HG03442 (cell line): ENCODE results near the gene CASP6.
"Not testable (repeated sequence)": the region's sequence is repeated elsewhere in the genome, so short reads cannot be mapped to it uniquely, and the experiment has no call there.

ENCODE experiments used
- ATAC-seq: cut with Tn5 transposase; IDR thresholded peaks from one replicate; pipeline ENCODE4 v1.9.1; 2021; ENCODE audit warnings: mild to moderate bottlenecking, moderate library complexity; ENCODE audit not compliant: unreplicated experiment

CASP6 gene

DNA sequence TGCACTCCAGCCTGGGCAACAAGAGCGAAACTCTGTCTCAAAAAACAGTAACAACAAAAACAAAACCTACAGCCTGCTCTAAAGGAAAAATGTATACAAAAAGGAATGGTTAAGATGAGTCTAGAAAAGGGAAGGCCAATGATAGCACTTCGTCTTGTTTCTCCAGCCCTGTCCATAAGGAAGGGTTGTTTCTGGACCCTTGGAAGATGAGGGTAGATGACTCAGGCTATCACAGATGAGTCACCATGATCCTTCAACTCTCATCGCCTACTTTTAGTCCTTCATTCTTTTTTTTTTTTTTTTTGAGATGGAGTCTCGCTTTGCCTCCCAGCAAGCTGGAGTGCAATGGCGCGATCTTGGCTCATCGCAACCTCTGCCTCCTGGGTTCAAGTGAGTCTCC is 17.8 kb upstream of the CASP6 start:
- ATAC-seq, result no peak

DNA sequence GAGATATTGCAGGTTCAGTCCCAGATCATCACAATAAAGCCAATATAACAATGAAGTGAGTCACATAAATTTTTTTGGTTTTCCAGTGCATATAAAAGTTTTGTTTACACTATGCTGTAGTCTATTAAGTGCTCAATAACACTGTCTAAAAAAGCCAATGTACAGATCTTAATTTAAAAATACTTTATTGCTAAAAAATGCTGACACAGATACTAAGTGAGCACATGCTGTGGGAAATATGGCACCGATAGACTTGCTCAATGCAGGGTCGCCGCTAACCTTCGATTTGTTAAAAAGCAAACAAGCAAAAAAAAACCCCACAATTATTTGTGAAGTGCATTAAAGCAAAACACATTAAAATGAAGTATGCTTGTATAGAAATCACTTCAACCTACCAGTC is 16.4 kb upstream of the CASP6 start:
- no peak for ATAC-seq

DNA sequence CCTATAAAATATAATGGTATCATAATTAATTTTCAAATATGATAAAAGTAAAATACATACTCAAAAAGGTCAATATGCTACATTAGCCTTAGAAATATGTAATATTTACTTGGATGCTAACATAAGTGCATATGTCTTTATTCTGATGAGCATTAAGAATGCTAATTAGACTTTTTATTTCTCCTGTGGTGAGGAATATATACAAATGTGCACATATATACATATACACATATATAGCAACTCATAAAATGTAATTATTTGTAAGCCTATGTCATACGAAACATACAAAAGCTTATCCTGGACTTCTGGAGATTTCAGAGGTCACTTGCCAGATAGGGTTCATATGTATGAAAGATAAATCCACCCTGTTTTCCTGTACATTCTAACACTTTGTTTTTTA is 15.5 kb upstream of the CASP6 start:
- no peak for ATAC-seq

- no peak for ATAC-seq
Observed at GRCh38 chr4:109713500-109713899, 10.3 kb upstream of the CASP6 start.

DNA sequence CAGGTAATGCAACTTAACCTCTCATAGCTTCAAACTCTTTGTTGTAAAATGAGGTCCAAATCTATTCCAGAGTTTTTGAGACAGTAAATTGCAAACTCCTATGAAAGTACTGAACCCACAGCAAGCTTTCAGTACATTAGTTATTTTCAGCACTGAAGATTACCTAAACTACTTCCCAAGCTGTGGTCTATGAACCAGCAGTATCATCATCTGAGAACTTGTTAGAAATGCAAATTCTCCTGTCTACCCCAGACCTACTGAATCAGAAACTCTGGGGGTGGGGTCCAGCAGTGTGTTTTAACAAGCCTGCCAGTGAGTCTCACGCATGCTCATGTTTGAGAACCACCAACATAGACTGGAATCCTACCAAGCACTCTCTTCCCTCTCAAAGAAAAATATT is 5.7 kb upstream of the CASP6 start:
- peak; percentile 91 for ATAC-seq

- ATAC-seq, result no peak
Observed at GRCh38 chr4:109708435-109708834, 5.2 kb upstream of the CASP6 start.

DNA sequence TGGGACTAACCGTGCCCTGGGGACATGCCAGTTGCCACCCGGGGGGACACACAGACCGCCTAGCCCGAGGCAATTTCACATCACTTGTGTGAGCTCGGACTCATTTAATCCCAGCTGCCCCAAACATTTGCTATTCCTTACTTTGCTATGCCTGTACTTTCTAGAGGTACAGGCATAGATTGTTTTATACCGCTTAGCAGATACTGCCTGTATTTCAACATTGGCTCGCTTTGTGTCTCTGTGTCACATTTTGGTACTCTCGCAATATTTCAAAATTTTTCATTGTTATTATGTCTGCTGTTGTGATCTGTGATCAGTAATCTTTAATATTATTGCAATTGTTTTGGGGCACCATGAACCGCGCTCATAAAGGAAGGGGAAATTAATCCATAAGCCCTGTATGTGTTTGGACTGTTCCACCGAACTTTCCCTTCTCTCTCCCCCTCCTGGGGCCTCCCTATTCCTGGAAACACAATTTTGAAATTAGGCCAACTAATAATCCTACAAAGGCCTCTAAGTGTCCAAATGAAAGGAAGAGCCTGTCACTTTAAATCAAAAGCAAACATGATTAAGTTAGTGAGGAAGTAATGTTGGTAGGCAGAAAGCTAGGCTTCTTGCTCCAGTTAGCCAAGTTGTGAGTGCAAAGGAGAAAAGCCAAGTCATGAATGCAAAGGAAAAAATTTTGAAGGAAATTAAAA is 568 bp upstream of the CASP6 start:
- ATAC-seq, result no peak

DNA sequence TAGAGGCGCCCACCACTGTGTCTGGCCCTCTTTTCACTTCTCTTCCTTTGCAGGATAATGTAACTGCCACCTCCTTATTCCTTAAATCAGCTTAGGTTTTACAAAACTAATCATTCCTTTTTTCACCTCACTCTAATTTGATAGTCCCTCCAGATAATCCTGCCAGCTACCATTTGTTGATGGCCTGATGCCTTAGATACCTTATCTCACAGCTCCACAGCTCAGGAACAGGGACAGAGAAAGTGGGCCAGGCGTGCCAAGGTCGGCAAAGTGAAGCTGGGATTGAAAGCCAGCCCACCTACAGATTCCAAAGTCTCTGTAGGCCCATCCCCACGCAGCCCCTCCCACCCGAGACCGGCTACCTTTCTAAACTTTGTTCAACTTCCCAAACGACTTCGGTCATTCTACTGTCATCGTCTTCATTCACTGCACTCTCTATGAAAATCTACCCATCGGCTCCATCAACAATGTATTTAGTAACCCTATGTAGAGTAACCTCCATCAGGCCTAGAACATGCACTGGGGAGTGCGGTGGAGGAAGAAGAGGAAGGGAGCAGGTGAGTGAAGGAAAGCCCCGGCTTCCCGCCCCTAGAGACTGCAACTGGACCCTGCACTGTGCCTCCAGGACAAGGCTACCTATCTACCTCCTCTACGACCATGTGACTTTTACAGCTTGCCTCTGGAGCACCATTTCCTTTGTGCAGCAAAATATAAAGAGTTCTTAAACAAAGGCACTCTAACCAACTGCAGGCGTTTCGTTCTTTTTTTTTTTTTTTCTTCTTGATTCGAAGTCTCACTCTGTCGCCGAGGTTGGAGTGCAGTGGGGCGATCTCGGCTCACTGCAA is 1.5 kb downstream of the CASP6 start:
- ATAC-seq, result no peak

DNA sequence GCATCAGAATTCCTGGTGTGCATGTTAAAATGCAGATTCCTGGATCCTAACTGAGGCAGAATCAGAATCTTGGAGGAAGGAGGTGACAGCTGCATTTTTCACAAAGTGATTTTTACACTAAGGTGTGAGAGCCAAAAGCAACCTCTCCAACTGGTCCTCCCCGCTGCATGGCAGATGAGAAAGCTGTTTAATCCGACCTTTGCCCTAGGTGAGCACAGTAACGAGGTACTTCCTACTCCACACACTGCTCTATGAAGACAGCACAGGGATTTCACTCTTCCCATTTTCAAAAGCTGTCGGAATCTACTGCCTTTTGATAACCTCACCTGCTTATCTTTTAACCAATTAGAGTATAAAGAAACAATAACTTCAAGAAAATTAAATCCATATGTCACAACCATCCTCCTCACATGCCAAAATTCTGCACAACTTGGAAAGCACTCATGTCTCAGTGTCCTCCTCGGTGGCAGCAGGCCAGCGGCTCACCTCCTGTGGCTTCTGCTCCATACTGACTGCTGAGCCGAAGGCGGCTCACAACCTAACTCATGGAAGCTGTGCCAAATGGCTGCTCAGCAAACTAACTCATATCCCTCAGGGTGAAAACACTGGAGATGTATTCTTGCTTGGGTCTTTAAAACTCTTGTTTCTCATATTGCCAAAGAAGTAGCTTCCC is 3.6 kb downstream of the CASP6 start:
- ATAC-seq, result no peak

- ATAC-seq, result no peak
Observed at GRCh38 chr4:109698656-109699055, 4.6 kb downstream of the CASP6 start.

DNA sequence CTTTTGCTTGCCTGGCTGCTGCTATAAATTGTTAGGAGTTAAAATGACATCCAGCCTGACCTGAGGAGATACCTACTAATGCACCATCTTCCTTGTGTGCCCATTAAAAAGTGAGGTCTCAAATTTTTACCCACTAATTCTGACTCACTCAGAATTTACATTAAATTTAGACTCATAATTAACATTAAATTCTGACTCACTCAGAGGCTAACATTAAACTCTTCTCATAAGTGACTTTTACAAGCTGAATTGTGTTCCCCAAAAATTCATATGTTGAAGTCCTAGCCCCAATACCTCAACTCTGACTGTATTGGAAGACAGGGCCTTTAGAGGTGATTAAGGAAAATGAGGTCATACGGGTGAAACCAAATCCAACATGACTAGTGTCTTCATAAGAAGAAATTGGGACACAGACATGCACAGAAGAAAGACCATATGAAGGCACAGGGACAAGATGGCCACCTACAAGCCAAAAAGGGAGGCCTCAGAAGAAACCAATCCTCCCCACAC is 11.8 kb downstream of the CASP6 start:
- no peak for ATAC-seq

DNA sequence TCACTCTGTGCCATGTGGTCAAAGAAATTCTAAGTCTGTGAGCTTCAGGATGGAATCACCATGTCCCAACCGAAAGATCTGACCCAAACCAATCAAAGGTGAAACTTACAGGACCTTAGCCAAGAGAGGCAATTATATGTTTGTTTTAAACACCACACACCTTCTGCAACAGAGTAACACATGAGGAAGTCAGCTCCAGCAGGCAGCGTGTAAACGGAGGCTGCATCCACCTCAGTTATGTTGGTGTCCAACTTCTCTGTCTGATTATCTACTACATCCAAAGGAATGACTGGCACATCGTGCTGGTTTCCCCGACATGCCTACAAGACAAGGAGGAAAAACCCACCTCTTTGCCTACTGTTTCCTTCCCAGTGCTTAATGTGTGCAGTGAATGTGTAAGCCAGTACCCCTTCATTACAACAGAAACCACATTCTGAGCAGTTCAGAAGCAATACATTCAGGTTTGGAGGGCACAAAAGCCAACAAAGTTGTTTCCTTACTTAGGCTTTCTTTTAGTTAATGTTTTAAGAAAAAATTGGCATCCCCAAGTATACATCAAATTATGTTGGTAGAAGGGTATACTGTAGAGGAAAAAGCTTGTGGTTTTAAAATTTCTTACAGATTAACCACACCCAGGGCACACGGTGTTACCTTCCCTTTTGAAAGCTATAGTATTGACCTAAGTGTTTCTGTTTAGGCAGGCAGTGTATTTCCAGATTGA is 12.4 kb downstream of the CASP6 start:
- ATAC-seq, result peak; percentile 76

DNA sequence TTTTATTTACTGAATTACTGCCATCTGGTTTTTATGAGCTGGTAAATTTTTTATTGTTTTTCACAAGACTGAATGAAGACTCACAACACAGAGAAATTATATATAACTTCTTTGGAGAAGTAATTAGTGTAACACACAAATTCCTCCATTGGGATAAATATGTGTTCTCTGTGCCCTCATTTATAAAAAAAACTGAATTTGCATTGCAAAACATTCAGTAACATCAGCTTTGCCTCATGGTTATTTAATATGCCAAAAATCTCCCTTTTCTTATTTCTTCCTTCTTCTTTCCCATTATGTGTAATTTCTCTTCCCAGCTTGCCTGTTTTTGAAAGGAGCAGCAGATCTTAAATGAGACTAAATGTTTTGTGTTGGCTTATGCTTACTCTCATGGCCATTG is 18.5 kb downstream of the CASP6 start:
- ATAC-seq, result no peak

DNA sequence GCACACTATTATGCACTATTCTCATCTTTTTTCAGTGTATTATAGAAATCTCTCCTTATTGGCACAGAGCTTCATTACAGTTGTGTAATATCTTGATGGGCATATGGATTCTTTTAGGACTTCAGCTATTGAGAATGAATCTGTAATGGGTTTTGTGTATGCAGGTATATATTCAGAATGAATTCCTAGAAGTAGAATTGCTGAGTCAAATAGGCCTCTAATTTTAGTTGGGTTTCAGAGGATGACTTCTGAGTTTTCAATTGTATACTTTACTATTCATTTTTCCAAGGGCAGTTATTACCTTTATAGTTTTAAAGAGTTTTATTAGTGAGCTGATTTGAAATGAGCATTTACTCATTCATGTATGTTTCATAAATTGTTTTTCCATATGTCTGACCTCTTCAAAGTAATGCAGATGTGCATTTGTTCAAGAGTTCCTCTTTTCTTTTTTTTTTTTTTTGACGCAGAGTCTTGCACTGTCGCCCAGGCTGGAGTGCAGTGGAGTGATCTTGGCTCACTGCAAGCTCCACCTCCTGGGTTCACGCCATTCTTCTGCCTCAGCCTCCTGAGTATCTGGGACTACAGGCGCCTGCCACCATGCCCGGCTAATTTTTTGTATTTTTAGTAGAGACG is 19.5 kb downstream of the CASP6 start:
- no peak for ATAC-seq

- no peak for ATAC-seq
Observed at GRCh38 chr4:109682875-109683274, 20.4 kb downstream of the CASP6 start.

GRCh38 chr4:109678925-109679324 is 24.3 kb downstream of the CASP6 start:
- ATAC-seq, result not testable (repeated sequence)

DNA sequence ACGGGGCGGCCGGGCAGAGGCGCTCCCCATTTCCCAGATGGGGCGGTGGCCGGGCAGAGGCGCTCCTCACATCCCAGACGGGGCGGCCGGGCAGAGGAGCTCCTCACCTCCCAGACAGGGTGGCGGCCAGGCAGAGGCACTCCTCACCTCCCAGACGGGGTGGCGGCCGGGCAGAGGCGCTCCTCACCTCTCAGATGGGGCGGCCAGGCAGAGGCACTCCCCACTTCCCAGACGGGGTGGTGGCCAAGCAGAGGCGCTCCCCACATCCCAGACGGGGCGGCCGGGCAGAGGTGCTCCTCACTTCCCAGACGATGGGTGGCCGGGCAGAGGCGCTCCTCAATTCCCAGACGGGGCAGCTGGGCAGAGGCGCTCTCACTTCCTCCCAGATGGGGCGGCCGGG is 24.8 kb downstream of the CASP6 start:
- not testable (repeated sequence) for ATAC-seq

DNA sequence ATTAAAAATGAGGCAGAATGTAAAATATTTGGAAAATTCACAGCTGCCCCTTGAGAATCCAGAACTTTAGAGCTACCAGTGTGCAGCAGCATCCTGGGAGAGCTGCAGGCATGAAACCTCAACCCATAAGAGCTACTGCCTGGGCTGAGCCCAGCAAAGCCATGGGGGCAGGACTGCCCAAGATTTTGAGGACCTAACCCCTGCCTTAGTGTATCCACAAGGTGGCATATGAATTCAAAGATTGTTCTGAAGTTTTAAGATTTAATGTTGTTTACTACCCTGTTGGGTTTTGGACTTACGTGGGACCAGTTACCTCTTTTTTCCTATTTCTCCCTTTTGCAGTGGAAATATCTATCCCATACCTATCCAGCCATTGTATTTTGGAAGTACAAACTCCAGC is 26.4 kb downstream of the CASP6 start:
- no peak for ATAC-seq

DNA sequence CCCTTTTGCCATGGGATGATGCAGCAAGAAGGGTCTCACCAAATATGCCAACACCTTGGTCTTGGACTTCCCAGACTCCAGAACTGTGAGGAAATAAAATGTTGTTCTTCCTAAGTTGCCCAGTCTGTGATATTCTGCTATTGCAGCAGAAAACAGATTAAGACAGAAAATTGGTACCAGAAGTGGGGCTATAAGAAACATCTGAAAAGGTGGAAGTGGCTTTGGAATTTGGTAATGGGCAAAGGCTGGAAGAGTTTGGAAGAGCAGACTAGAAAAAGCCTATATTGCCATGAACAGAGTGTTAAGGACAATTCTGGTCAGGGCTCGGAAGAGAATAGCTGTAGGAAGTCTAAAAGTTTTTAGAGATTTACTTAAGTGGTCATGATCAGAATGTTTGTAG is 27.4 kb downstream of the CASP6 start:
- ATAC-seq, result no peak

- peak; percentile 82 for ATAC-seq
Observed at GRCh38 chr4:109675181-109675580, 28.1 kb downstream of the CASP6 start.

DNA sequence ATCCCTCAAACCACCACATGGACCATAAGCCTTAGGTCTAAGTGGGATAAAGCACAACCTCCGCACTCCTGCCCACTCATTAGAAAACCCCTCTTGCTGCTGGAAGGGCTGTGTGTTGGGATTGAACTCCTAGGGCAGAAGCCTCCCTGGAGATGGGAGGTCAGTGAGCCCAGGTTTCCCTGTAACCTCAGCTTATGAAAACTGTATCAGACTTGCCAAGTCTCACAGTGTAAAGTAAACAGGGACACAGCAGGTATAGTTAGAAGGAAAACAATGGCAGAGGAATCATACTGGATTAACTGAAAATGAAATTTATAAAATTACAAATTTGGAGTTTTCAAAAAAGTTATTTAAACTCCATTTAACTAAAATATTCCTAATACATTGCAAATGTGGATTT is 29.9 kb downstream of the CASP6 start:
- ATAC-seq, result no peak
